Sciatic nerve (tissue), 2 donors: ENCODE data around the gene SCEL. TPM values are rescaled to one million over a fixed set of nuclear protein-coding genes. Genes with fewer than 3 reads are reported as not detected.
"Not testable (repeated sequence)": the region's sequence is repeated elsewhere in the genome, so short reads cannot be mapped to it uniquely, and the experiment has no call there.

ENCODE experiments used
- ATAC-seq: fragments of 200-7000 bp; cut with Tn5 transposase; one replicate; pipeline ENCODE4 v1.9.1; 2020; ENCODE audit warnings: mild to moderate bottlenecking, moderate library complexity
- DNase-seq: peaks from one replicate; pipeline ENCODE4 v3.0.0-alpha.2; 2020; ENCODE audit warnings: low spot score
- intact Hi-C: fragments of 100-400 bp; cut with DNase I; formaldehyde crosslinking; loops from one replicate; pipeline ENCODE4 v1.14.2; 2022
- total RNA-seq: library from RNA; stranded (reverse); fragmentation: NEBNext Ultra II Directional; extraction: Animal tissue kit (Norgen Biotek cat#: 25700); gene quantifications from one replicate; pipeline ENCODE4 v1.2.1, GENCODE V29; 2021
- donor health status: DM: no; HTN: no; CAD: no.
- donor health status: DM: no; HTN: no; CAD: no.

SCEL gene
- total RNA-seq, 1 donor from 2014 or later, result 0.09 TPM

DNA sequence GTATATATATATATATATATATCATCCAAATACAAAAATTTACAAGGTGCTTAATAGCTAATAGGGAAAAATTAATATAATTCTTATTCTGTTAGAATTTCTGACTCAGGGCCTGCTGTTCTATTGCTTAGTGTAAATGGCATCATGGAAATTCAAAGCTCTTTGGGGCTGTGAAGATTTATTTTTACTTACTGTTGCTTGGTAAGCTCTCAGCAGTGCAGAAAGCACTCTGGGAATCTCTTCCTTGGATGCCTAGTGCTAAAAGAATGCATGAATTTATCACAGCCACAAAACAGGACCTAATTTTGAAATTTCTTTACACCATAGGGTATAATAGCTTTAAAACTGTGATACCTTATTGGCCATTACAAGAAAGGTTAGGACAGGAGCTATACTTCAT is 92.7 kb downstream of the SCEL start:
- intact Hi-C loops, result no loop called here
- ATAC-seq (no peak), DNase-seq (no peak)

DNA sequence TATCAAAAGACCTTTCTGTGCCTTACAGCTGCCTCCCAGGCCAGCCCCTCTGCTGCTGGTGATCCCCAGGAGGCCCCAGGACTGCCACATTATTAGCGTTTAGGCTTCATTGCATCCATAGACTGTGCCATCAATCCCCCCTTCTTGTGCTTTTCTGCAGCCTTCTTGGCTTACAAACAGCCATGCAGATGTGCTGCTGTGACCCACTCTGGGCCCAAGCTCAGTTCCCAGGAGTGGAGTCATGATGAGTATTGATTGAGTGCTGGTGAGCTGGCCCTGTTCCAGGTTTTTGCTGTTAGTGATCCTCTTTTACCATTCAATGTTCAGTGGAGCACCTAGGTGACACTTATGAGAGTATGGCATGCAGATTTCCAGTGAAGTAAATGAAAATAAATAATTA is 102.1 kb downstream of the SCEL start:
- ATAC-seq (no peak), DNase-seq (no peak)
- intact Hi-C loops, result no loop called here

DNA sequence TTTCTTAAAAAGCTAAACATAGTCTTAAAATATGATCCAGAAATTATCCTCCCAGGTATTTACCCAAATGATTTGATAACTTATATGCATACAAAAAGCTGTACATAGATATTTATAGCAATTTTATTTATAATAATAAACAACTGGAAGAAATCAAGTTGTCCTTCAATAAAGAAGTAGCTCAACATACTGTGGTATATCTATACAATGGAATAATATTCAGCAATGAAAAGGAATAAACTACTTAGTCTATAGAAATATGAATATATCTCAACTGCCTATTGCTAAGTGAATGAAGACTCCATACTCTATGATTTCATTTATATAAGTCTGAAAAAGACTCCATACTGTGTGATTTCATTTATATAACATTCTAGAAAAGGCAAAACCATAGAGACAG is 114.9 kb downstream of the SCEL start:
- ATAC-seq (no peak), DNase-seq (no peak)
- intact Hi-C loops, result no loop called here

DNA sequence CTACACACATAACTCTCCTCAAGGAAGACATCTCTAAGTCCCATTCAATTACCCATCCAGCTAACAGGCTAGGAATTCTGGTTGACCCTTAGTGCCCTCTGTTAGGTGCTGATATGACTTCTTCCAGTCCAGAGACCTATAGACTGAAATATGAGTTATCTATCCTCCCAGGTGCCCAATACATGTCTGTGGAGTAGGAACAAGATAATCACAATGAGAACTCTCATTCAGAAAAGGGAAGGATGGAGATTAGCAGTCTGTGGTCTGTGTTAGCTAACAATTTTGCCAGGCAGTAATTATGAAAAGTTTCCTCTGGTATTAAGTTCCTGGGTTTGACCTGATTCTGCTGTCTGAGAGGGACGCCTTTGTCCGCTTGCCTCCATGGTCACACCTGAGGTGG is 117.8 kb downstream of the SCEL start:
- intact Hi-C loops, result no loop called here
- ATAC-seq (no peak), DNase-seq (no peak)

DNA sequence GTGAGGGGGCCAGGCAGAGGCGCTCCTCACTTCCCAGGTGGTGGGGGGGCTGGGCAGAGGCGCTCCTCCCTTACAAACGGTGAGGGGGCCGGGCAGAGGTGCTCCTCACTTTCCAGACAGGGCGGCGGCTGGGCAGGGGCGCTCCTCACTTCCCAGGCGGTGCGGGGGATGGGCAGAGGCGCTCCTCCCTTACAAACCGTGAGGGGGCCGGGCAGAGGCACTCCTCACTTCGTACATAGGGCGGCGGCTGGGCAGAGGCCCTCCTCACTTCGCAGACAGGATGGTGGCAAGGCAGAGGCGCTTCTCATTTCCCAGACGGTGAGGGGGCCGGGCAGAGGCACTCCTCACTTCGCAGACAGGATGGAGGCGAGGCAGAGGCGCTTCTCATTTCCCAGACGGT is 124.5 kb downstream of the SCEL start:
- intact Hi-C loops, ATAC-seq: not testable (repeated sequence)
- DNase-seq, result peak; percentile 56

DNA sequence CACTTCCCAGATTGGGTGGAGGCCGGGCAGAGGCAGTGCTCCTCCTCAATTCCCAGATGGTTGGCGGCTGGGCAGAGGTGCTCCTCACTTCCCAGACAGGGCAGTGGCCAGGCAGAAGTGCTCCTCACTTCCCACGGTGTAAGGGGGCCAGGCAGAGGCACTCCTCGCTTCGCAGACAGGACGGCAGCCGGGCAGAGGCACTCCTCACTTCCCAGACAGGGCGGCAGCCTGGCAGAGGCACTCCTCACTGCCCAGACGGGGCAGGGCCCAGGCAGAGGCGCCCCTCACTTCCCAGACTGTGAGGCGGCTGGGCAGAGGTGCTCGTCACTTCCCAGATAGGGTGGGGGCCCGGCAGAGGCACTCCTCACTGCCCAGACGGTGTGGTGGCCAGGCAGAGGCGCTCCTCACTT is 125.3 kb downstream of the SCEL start:
- intact Hi-C loops, result no loop called here
- DNase-seq, result no peak
- ATAC-seq, result no peak

DNA sequence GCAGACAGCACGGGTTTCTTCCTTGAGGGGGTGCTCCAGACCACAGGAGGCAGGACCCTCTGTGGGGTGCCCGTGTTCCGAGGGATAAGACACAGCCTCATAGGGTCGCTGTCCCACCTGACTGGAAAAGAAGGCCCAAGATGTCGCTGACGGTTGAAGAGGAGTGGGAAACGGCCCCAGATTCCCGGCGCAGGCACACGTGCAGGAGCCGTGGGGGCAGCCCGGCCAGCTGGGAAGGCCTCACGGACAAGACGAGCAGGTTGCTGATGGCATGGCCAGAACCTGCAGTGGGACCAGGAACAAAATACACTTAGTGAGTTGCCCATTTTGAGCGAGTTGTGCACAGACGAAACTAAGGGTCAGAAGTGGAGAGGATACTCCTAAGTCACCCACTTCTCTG is 126.8 kb downstream of the SCEL start:
- intact Hi-C loops, DNase-seq, ATAC-seq: not testable (repeated sequence)

DNA sequence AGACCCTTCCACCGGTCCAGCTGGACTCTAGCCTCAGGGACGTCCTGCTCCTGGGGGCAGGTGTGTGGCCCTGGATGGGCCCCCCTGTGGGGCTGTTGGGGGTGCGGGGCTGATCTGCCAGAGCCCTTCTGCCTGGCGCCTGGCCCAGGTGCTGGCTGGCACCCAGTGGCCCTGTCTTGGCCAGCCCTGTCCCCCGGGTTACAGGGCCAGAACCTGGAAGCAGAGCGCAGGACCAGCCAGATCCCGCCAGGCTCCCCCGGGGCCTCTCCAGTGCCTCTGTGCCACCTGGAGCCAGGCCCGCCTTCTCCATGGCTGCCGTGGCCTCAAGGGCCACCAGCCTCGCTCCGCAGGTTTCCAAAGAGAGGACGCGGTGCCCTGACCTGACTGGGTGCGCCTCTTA is 127.3 kb downstream of the SCEL start:
- DNase-seq, intact Hi-C loops, ATAC-seq: not testable (repeated sequence)

DNA sequence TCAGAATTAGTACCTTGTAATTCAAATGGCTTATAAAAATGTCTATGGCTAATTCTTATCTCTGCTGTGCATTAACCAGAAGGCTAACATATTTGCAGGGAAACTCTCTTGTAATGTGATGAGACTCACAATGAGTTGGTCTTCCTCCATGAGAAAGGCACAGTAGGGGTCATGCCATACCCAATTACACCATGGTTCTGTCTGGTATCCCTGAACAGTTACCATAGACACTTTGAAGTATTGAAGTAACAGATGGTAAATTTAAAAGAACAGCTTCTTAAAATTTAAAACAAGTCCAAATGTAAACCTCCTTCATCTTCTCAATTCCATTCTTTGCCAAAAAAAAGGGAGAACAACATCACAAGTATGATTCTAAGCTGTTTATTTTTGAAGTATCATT is 139.3 kb downstream of the SCEL start:
- no peak for ATAC-seq
- intact Hi-C loops, result no loop called here

DNA sequence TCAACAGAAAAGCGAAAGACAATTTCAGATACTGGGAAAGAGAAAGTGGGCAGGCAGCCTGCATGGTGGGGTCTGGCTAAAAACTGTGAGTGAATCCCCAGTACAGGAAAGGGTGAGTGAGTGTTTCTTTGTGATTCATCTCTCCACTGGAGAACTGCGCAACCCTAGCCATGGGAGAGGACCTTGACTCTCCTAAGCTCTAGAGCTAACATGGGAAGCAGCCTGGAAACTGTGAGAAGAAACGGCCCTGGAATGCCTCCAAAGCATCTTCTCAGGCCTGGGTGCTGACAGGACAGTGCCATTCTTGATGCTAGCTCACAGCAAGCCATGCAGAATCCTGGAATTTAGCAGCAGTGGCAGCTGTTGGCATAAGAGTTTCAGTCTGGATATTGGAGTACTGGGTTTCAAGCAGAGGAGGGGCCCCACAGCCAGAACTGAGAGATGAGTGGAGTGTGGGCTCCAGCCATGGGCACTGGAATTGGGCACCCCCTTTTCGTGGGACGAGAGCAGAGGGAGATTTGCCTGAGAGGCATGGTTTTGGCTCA is 143.3 kb downstream of the SCEL start:
- intact Hi-C loops, result no loop called here
- no peak for ATAC-seq
- no peak for DNase-seq

More for the DNA sequence above, 139.3 kb downstream of the SCEL start:
- DNase-seq, result no peak

DNA sequence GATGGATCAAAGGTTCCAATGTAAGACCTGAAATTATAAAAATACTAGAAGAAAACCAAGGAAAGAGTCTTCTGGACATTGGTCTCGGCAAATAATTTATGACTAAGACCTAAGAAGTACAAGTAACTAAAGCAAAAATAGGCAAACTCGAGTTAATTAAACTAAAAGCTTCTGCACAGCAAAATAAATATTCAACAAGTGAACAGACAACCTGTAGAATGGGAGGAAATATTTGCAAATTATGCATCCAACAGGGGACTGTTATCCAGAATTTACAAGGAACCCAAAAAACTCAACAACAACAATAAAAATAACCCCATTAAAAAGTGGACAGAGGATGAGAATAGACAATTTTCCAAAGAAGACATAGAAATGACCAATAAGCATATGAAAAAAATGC is 152.3 kb downstream of the SCEL start:
- DNase-seq (no peak), ATAC-seq (no peak)
- intact Hi-C loops, result no loop called here

DNA sequence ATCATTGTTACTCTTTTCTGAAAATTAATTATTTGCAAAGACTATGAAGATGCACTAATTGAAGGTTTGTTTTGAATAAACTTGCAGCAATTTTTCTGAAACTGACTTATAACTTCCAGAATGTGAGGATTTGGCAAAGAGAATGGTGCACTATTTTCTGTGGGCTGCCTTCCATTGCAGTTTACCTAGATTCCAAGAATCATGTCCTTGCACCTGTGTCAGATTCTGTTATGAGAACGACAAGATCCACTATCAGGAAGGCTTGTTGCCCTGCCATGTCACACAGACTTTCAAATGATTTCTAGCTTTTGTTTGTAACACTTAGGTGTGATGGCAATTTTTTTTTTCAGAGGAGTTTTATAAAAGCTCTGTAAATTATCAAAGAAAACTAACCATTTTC is 156.4 kb downstream of the SCEL start:
- intact Hi-C loops, result no loop called here
- ATAC-seq (no peak), DNase-seq (no peak)

DNA sequence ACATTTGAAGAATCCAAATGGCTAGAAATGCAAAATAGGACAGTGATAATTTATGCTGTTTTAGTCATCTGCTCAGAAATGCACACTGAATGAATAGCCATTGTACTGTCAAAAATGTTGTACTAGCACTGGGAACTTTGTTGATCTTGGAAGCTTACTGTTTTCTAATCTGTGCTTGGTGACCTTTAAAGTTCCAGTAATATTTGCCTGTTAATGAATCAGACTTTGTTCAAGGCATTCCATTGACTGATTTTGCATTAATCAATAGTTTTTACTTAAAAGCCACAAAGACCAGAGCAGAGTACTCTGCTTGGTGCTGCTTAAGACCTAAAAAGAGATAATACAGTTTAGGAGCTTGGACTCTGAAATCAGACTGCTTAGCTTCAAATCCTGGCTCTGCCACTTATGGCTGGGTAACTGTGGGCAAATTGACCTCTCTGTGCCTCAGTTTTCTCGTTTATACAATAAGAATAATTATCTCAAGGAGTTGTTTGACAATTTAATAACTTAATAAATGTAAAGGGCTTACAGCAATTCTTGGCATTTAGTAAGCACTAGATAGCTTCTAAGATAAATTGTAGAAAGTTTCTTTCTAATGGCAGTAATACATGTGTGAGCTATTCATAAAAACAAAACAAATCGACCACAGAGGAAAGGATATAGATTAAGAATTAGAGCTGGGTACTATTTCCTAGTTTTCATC is 157.4 kb downstream of the SCEL start:
- intact Hi-C loops, result no loop called here
- ATAC-seq, result peak; percentile 31

DNA sequence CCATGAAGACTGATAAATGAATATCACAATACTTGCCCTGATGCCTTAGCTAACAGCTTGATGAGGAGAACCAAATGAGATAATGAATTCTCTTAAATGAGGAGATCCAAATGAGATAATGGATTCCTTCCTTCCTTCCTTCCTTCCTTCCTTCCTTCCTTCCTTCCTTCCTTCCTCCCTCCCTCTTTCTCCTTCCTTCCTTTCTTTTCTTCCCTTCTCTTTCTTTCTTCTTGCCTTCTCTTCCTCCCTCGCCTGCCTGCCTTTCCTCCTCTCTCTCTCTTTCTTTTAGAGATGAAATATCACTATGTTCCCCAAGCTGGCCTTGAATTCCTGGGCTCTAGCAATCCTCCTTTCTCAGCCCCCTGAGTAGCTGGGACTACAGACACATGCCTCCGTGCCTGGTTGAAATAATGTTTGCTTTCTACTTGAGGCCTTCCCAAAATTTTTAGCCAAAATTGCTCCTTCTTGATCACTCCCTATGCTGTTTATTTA is 158.0 kb downstream of the SCEL start:
- ATAC-seq, result no peak
- DNase-seq, result no peak
- intact Hi-C loops, result no loop called here

More for the DNA sequence above, 157.4 kb downstream of the SCEL start:
- DNase-seq, result no peak

Other genes starting within 250 kb of the SCEL start
- gene MYCBP2, start 208.6 kb upstream of the SCEL start, total RNA-seq, result 137 TPM
- gene SLAIN1, start 162.0 kb downstream of the SCEL start, total RNA-seq, result 10.1 TPM